ENCODE results near the gene CACNB2. TPM values are rescaled to one million over a fixed set of nuclear protein-coding genes. Genes with fewer than 3 reads are reported as not detected.

The CACNB2 gene
- total RNA-seq, result 25.7 TPM

DNA sequence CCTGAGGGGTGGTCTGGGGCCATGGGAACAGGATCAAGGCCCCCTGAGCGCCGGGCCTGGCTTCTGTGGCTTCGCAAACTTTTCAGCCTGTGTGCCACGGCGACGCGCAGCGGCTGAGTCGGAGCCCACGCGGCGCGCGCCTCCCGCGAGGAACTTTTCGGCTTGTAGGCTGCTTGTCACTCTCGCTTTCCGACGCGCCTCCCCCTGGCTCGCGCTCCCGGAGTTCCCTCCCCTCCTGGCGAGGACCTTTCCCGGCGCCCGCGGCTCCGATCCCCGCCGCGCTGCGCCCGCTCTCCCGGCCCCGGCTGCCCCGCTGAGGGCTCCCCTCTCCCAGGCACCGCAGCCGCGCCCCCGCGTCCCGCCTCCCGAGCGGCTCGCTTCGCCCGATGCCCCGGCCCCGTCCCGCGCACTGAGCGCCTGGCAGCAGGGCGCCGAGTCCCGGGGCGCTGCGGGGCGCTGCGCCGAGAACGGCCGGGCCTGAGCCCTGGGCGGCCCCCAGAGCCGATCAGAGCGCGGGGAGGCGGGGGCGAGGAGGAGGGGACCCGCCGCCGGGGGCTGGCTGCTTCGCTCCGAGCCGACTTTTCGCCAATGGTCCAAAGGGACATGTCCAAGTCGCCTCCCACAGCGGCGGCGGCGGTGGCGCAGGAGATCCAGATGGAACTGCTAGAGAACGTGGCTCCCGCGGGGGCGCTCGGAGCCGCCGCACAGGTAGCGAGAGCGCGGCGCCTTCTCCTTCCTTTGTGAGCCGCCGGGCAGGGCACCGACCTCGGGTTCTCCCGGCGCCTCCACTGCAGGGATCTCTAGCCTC lies at the start of gene CACNB2:
TSS of gene CACNB2 (plus strand) at position 276 of the 808 bp plus-strand sequence.
- DNase-seq, result peak; percentile 57

DNA sequence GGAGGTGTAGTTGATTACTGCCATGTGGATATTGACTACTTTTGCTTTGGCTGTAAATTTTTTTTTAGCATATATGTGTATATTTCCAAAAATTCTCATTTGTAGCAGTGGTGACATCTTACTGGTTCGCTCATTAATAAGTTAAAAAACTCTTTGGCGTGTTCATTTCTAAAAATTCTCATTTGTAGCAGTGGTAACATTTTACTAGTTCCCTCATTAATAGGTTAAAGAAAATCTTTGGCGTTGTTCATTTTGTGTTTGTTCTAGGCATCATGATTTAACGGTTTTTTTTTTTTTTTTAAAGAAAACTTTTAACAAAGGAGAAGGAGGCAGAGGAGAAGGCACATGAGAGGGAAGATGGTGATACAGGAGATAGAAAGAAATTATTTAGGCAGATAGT lies 45.9 kb upstream of the CACNB2 start:
- DNase-seq, result no peak

DNA sequence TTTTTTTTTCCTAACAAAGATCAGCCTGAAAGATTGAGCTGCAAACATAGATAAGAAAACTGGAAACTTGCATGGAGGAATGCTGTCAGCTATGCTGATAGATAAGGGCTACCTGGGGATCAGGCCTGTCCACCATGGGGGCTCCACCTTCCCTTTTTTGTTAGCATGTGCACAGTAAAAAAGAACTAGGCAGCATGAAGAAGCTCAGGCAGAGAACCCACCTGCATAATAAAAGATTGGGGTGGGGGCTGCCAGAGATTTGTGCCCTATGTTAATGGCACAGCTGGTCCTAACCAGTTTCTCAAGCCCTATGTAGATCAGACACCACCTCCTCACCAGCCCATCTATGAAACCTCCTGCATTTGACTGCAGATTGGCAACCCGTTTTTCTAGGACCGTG lies 45.4 kb upstream of the CACNB2 start:
- no peak for DNase-seq

DNA sequence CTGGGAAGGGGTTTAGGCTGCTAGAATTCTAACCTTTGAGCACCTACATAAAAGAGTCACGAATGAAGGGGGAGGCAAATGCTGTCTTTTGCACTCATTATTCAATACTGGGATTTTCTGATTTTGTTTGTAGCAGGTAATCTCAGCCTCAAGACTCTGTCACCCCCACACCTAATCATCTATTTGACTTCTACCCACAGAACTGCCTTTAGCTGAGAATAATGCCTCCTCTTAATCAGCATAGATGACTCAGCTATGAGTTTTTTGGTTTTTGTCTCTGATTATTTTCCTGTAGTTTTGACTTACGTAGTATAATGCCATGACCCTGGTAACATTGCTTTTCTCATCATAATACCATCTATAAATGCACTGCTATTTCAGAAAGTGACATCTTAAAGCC lies 42.7 kb upstream of the CACNB2 start:
- no peak for DNase-seq

DNA sequence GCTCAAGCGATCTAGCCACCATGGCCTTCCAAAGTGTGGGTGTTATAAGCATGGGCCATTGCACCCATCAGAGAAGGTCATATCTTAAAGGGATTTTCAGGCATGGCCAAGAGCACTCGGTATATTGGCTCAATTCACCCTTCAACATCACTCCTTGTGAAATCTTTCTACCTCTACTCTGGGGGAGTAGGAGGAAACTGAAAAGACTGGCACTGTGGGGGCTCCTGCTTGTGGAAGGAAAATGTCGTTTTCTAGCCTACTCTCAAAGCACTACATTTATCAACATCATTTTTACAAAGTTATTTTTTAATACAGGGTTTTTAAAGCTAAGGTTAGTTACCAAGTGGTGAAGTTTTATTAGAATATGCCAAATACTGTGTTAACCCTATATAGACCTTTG lies 42.0 kb upstream of the CACNB2 start:
- DNase-seq, result no peak

DNA sequence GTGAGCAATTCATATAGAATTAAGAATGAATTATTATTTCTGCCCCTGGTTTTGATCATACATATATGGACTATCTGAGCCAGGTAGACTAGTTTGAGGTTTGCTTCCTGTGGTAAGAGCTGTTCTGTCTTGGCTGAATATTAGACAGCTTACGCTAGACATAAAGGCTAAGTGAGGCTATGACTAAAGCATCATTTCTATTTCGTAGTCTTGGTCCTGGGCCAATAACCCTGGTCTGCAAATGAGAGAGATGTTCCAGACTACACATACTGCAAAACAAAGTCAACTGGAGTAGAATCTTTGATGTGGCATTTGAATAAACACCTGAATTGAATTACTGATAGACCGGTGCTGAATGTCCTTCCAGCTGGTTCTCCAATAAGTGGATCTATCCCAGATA lies 40.8 kb upstream of the CACNB2 start:
- DNase-seq, result no peak

DNA sequence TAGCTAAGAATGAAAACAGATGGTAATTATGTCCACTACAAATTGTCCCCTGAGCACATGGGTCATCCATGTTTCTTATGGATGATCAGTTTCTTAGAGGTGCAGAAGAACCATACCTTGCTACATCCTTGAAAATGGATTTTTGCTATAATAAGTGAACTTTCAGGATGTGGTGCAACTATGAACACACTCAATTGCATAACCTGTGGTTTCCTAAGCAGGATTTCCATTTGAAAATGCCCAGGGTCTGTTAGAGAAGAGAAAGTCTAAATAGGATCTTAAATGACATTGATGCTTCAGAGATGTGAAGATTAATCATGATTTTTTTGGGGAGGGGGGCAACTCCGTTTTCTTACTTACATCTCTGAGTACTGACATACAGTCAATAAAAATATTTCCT lies 39.6 kb upstream of the CACNB2 start:
- no peak for DNase-seq

DNA sequence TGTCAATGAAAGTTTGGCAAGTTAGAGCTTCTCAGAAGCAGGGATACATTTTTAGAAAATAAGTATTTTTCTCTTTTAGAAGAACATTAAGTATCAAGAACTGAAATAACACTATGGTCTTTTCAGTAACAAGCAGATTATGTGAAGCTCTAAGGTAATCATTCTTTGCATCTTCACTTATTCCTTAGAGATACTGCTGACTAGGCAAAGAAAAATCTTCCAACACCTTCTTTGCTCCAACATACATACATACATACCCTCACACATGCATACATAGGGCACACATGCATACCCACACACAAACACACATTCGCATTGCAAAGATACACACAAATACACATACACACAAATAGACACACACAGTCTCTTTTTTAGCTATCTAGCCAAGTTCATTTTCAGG lies 37.8 kb upstream of the CACNB2 start:
- no peak for DNase-seq

DNA sequence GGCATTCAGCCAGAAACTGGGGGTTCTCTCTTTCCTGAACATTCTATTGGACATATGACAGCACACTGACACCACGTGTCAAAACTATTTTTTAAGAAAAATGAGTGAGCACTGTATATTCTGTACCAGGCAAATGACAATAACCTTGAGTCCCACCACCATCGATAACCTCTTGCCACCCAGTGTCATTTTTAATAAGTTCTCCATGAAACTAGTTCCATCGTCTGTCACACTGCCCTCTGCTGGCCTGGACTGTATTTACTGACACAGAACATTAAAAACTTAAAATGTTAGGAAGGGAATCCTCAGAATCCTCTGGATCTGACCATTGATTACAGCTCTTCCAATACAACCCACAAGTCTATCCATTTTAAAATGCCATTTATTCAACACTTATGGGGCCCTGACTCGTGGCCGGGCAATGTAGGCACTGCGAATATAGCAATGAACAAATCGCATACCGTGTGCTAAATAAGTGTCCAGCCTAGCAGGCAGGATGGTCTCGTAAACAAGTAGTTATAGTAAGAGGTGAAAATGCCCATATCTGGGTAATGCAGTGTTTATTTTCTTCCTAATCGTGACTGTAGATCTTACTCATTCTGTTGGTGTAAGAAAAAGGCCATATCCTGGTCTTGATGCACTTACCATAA lies 35.9 kb upstream of the CACNB2 start:
- DNase-seq, result no peak

DNA sequence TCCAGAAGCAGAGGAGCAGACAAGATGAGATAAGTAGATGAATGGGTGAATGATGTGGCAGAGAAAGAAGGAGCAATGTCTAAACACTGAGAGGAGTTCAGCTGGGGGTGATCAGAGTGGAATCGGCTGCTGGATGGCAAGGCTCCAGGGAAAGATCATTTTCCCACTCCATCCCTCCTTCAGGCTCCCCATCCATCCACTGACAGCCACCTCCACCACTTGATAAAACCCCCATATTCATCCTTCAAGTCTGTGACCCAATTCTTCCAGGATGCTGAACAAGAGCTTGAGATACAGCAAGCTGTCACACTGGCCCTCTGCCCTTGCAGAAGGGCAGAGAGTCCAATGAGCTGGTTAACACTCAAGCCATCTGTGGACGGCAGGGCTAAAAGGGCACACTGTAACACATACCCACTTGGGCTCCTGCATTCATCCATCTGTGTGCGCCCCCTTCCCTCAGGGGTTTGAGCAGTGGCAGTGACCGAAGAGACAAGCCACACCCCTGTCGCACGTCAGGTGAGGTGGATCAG lies 30.8 kb upstream of the CACNB2 start:
- no peak for DNase-seq

DNA sequence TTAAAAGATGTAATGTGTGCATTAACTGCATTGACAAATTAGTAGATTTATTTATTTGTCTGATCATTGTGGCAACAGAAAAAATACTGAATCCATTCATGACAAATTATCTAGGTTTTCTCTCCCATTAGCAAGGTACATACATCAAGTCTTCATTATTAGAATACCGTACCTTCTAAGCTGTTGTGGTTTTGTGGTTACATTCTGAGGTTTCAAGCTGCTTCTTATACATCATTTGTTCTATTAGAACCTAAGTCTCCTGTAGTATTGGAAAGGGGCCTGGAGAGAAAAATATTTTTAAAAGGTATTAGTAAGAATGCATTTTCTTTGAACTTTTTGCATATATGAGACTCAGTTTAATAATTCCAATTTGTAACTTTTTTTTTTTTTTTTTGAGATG lies 26.3 kb upstream of the CACNB2 start:
- DNase-seq, result no peak

DNA sequence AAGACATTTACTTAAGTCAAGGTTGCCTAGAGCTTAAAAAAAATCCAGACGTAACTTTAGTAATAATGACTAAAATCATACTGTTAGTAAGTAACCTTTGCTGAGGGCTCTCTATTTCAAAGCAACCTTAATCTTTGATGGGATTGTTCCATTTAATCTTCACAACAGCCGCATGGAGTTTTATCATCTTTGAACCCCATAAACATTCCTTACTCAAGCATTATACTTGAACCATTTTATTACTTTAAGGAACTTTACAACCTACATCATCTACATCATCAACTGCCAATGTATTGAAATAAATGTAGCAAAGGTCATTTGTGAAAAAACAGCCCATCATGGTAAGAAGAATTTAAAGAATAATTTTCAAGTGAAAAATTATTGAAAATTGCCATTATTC lies 22.9 kb upstream of the CACNB2 start:
- DNase-seq, result no peak

DNA sequence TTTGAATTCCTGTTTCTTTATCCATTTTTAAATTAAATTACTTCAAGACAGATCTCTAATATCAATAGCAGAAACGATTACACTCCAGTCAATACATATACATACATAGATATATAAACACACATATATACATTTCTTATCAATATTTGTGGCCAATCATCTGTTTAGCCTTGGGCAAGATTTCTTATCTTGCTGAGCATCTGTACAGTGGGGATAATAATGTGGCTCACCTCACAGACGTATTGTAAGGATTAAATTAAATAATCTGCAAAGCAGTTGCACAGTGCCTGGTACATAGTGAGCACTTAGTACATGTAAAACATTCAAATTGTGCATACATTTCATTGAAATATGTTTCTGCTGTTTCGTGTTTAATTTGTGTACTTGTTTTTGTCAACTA lies 17.5 kb upstream of the CACNB2 start:
- DNase-seq, result no peak

DNA sequence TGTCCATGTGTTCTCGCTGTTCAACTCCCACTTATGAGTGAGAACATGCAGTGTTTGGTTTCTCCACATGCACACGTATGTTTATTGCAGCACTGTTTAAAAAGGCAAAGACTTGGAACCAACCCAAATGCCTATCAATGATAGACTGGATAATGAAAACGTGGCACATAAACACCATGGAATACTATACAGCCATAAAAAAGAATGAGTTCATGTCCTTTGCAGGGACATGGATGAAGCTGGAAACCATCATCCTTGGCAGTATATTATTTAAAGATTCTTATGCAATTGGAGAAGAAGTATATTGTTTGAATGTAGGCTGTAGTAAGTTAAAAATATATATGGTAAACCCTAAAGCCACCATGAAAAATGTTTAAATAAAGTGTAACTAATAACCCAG lies 7.2 kb upstream of the CACNB2 start:
- no peak for DNase-seq

DNA sequence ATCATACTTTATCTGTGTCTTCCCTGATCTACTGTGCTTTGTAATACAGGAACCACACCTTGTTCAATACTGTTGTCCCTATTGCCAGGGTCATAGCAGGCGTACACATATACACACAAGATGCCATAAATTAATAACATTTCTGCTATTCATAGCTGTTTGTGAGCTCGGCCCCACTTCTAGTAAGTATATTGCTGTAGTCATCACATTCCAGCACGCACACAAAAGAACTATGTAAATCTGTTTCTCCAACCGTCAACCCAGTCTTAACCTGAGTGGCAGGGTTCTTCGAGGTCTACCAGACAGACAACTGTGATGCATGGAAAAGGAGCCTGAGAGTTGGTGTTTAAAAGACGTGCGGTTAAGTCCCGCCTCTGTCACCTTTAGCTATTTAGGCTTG lies 5.7 kb upstream of the CACNB2 start:
- no peak for DNase-seq

DNA sequence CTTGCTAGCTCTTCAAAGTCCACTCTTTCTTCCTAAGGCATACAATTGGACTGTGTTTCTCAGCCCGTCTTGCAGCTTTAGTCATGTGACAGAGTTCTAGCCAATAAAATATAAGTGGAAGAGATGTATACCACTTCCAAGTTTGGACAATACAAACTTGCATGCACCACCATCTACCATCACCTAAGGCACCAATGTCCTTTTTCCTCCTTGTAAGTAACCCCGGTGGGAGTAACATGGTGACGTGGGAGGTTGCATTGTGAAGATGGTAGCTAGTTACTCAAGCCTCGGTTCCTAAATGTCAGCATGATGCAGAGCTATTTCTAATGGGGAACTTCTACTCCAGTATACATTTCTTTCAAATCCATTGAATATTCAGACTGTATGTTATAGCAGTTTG lies 5.3 kb upstream of the CACNB2 start:
- DNase-seq, result no peak

DNA sequence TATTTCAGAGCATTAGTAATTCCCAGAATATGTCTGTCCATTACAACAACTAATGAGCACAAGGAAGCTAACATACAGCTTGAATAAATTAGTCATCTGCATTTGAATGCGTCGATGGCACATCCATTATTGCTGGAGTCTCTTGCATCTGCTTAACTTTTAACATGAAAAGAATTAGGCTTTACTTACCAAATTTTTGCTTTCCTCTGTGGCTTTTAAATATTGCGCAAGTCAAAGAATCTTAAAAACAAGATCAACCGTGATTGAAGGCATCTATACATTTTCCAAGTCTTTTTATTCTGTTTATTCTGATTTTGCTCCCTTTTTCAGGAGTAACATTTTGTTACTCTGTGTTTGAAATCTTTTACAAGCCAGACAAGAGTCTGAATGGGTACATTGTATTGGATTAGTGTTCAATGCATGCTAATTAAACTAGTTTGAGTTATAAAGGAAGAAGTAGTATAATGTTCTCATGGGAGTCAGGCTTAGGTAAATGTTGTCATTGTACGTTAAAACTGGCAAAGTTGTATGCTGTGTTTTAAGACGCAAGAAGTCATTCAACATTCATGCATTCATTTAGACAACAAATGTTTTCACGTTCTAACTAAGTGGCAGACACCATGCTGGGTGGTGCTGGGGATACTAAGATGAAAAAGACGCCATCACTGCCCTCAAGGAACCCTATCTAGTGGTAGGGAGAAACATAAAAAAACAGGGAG lies 4.0 kb upstream of the CACNB2 start:
- no peak for DNase-seq

DNA sequence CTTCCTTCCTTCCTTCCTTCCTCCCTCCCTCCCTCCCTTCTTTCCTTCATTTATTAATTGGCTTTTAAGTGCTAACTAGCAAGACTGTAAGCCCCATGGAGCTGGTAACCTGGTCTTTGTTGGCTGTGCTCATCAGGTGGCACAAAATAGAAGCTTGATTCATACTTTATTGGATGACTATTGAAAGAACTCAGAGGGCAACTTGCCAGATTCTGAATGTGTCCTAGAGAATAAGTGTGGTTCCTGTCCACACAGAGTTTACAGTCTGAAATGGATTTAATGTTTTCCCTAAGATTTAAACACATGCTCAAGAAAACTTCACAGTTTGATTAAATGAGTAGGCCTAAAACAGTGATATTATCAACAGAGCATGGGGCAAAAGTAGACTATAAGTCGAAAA lies 3.1 kb upstream of the CACNB2 start:
- no peak for DNase-seq

DNA sequence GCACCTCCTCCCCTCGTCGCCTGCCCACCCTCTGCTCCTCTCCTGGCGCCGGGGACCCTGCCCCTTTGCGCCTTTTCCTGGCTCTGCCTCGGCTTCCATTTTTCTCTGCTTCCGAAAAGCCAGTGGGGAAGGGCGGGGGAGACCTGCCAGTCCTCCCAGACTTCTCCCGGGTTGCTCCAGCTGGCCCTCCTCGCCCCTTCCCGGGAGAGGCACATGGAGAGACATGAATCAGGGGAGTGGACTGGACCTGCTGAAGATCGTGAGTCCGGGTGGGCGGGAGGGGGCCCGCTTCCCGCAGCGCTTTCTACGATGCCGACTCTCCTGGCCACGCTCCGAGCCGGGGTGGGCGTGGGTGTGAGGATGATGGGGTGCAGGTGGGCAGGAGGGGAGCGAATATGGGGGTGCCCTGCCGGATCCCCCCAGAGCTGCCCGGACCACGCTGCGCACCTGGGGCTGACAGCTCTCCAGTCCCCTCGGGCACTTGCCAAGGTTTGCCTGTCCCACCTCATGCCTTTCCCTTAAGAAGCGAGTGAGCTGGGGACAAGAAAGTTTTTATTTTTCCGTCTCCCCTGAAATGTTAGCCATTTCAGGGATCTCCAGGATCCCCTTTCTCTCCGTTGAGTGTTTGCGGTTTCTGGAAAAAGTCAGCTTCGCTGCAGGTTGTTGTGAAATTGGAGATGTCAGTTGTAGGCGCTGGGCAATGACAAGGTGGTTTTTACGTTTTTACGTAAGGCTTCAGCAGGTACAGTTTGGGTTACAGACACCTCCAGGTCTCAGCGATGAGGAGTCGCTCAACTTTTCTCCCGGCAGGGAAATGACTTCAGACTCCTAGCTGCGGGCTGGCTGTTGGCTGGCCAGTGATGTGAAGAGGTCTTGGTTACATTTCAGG lies 977 bp downstream of the CACNB2 start:
- no peak for DNase-seq

DNA sequence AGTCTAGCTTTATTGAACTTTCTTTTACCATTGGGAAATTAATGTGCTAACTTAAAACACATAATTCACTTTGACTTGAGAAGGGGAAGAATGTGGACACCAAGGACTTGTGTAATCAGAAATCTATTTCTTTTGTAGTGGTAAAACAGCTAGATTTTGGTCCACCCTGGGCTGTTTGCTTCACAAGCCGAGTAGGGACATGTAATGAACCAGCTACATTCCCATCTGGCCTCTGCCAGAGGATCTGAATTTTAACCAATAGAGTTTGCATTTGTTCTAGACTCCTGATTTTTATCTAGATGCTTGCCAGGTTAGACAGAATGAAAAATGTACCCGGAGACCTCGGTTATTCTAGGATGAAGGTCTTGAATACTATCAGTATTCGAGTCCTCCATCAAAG lies 1.9 kb downstream of the CACNB2 start:
- no peak for DNase-seq

DNA sequence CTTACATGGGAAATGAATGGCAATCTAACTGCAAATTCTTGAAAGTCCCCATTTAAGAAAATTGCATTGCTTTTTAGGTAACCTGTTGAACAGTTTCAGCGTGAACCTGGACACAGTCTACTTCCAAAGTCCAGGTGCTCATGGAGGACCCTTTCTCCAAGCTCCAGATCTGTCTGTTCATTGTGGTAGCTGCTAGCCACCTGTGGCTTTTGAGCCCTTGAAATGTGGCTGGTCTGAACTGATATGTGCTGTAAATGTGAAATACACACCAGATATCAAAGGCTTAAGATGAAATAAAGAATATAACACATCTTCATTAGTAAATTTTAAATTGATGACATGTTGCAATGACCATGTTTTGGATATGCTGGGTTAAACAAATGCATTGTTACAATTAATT lies 4.2 kb downstream of the CACNB2 start:
- no peak for DNase-seq

DNA sequence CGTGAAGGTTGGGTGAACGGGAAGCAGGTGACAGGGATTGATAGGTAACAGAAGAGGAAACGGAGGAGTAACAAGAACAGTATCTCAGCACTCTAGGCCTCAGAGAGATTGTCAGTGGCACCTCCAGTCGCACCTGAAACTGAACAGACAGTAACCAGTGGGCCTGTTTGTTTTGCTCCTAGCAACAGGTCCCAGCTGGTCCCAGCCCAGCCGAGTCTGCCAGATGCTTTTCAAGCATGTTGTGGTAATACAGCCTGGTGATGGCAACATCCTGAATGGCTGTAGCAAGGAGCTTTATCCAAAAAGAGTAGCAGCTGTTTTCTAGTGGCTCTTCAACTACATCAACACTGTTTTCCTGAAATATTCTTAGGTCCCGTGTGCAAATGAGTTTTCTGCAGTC lies 4.7 kb downstream of the CACNB2 start:
- no peak for DNase-seq
